GM12873 (cell line): ENCODE measurements around the gene IL17C.

ENCODE experiments used
- TF ChIP-seq, protein P1 (sequence below): IDR thresholded peaks from 2 replicates; pipeline ENCODE4 v1.5.1; 2012; ENCODE audit warnings: low read depth, mild to moderate bottlenecking, moderate library complexity, low read length, control low read depth; ENCODE audit not compliant: insufficient read depth; ENCODE audit errors: missing control alignments

The IL17C gene

DNA sequence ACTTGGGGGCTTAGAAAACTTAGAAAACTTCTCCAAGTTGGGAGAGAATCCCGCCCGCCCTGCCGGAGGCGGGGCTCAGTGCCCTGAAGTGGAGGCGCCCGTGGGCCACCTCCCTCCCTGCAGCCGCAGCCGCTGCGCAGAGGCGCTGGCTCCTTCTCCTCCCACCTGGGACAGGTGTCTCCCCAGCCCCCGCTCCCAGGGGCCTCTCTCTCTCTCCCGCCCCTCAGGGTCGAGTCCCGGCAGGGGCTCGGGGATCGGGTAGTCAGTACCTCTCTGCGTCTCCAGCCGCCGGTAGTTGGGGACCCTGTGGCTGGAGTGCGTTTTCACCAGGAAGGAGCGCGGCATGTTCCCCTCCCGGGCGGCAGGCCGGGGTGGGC lies 47.7 kb downstream of the IL17C start:
- TF ChIP-seq, protein P1, sequence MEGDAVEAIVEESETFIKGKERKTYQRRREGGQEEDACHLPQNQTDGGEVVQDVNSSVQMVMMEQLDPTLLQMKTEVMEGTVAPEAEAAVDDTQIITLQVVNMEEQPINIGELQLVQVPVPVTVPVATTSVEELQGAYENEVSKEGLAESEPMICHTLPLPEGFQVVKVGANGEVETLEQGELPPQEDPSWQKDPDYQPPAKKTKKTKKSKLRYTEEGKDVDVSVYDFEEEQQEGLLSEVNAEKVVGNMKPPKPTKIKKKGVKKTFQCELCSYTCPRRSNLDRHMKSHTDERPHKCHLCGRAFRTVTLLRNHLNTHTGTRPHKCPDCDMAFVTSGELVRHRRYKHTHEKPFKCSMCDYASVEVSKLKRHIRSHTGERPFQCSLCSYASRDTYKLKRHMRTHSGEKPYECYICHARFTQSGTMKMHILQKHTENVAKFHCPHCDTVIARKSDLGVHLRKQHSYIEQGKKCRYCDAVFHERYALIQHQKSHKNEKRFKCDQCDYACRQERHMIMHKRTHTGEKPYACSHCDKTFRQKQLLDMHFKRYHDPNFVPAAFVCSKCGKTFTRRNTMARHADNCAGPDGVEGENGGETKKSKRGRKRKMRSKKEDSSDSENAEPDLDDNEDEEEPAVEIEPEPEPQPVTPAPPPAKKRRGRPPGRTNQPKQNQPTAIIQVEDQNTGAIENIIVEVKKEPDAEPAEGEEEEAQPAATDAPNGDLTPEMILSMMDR = no peak

DNA sequence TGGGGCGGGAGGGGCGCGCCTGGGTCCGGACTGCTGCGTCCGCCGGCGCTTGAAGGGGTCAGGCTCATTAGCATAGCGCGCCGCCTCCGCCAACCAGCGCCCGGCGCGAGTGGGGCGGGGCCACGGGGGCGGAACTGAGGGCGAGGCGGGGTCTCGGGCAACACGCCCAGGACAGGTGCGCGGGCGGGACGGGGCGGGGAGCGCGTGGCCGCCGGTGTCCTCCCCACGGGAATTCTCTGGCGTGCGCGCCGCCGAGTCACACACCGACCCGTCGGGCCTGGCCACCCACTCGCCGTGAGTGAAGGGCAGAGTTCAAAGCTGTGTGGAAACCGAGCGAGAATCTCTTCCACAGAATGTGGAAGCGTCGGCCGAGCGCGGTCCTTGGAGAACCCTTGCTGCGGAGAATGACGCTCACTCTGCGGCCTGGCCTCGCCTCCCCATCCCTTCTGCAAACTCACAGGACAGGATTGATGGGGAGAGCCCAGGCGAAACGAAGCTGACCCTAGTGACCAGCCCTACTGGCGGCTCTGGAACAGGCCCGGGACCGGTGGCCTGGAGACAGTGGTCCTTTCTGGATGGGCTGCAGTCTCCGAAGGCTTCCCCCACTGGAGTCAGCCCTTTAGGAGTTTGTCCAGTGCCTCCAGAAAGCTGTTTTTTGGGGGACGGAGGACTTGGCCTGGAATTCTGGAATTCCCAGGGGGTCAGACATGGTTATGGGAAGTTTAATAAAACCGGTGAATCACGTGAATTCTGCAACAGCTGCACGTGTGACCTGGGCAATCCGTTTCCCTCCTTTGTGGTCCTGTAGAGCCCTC lies 48.3 kb downstream of the IL17C start, which contains the start of gene SNAI3:
TSS of gene SNAI3 (minus strand) at position 69 of the 815 bp plus-strand sequence. CDS start 101 bp downstream, outside the sequence.
- TF ChIP-seq, protein P1 = no peak

DNA sequence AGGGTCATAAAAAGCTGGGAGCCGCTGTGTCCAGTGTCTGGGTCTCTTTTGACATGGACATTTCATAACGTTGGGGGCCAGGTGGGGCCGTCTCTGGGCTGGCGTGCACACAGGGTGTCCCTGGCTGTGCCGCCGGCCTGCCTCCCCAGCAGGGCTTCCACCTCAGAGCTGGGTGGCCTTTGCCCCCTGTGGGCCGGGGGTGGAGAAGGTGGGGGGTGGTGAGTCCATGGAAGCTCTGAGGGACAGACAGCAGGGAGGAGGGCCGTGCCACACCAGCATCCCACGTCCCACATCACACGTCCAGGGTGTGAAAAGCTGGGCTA lies 48.8 kb downstream of the IL17C start:
- TF ChIP-seq, protein P1 = no peak

DNA sequence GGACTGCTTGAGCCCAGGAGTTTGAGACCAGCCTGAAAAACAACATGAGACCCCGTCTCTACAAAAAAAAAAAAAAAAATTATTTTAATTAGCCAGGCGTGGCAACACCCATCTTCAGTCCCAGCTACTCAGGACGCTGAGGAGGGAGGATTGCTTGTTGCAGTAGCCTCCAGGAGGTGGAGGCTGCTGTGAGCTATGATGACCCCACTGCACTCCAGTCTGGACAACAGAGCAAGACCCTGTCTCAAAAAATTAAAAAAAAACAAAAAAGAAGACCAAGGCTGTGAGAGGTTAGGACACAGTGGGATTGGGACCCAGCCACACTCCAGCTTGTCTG lies 49.3 kb downstream of the IL17C start:
- TF ChIP-seq, protein P1 = no peak

DNA sequence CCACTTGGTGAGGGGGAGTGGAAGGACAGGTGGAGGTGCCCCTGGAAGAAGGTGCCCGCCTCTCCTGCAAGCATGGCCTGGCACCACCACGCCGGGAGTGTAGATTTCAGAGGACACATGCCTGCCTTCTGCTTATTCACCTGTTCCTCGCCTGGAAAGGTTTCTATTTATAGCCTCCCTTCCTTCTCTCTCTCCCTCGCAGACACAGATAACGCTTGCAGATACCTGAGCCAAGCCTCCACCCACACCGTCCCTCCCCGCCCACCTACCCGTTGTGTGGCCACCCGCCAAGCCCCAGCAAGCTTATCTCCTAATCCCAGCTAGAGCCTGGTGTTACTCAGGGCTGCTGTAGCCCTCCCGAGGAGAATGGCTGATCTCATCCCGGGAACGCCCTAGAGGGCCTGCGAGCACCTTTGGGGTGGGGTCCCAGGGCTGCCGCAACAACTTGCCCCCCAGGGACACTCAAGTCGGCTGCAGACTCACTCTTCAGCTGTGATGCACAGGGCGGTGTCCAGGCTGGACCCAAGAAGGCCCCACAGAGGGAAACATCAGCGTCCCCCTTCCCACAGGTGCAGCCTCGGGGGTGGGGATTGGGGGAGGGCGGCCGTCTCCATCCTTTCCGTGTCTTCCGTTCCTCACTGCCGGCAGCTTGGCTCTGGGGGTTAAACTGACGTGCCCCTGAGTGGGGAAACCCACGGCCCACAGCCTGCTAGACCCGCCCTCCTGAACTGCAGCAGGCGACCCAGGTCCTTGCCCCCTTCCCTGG lies 49.8 kb downstream of the IL17C start:
- TF ChIP-seq, protein P1 = no peak
